Measurements from ENCODE around the gene SUZ12.
"Not testable (repeated sequence)": the region's sequence is repeated elsewhere in the genome, so short reads cannot be mapped to it uniquely, and the experiment has no call there.

SUZ12 gene

GRCh38 chr17:32041306-32041875 is 104.6 kb downstream of the SUZ12 start:
- not testable (repeated sequence) for DNase-seq (ENCODE audit: low read depth, low spot score)

GRCh38 chr17:32042266-32042665 is 105.5 kb downstream of the SUZ12 start:
- not testable (repeated sequence) for DNase-seq (ENCODE audit: low read depth, low spot score)

- not testable (repeated sequence) for DNase-seq (ENCODE audit: low read depth, low spot score)
Observed at GRCh38 chr17:32045611-32046010, 108.8 kb downstream of the SUZ12 start.

- not testable (repeated sequence) for DNase-seq (ENCODE audit: low read depth, low spot score)
Observed at GRCh38 chr17:32047663-32048062, 110.9 kb downstream of the SUZ12 start.

Measured in iPS DF 19.7 (cell line).